AG10803 (cell line): ENCODE data around the gene FHIT.

Experiments used
- DNase-seq: peaks from one replicate; pipeline ENCODE4 v3.0.0; 2010; ENCODE audit warnings: low read depth
- H3K4me3 ChIP-seq: 2 replicates; pipeline ENCODE4 v1.5.1; 2011; ENCODE audit warnings: mild to moderate bottlenecking, low read length, control low read depth
- TF ChIP-seq, protein P1 (sequence below): conservative IDR thresholded peaks from 2 replicates; pipeline ENCODE4 v1.5.1; 2011; ENCODE audit warnings: mild to moderate bottlenecking, low read length, control low read depth, inconsistent platforms

FHIT gene

GRCh38 chr3:60469481-60469880 lies 781.8 kb downstream of the FHIT start:
- DNase-seq = no peak
- TF ChIP-seq, protein P1, sequence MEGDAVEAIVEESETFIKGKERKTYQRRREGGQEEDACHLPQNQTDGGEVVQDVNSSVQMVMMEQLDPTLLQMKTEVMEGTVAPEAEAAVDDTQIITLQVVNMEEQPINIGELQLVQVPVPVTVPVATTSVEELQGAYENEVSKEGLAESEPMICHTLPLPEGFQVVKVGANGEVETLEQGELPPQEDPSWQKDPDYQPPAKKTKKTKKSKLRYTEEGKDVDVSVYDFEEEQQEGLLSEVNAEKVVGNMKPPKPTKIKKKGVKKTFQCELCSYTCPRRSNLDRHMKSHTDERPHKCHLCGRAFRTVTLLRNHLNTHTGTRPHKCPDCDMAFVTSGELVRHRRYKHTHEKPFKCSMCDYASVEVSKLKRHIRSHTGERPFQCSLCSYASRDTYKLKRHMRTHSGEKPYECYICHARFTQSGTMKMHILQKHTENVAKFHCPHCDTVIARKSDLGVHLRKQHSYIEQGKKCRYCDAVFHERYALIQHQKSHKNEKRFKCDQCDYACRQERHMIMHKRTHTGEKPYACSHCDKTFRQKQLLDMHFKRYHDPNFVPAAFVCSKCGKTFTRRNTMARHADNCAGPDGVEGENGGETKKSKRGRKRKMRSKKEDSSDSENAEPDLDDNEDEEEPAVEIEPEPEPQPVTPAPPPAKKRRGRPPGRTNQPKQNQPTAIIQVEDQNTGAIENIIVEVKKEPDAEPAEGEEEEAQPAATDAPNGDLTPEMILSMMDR = no peak

DNA sequence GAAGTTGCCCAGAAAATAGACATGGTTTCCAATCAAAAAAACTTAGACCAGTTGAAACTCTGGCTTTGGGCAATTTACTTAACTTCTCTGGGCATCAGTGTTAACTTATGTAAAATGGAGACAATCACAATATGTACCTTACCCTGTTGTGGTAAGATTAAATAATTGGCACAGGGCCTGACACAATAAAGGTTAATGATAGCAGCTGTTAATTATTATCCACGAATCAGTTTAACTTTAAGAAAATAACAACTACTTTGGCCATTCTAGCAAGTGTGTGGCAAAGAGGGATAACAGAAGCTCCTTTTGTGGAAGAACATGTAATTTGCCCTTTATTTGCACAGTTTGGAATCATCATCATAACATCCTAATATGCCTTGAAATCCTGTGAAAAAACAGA lies 787.6 kb downstream of the FHIT start:
- TF ChIP-seq, protein P1 = no peak
- H3K4me3 ChIP-seq = no peak overlapping the region
- no peak for DNase-seq

More at GRCh38 chr3:60469481-60469880, 781.8 kb downstream of the FHIT start:
- no peak overlapping the region for H3K4me3 ChIP-seq

DNA sequence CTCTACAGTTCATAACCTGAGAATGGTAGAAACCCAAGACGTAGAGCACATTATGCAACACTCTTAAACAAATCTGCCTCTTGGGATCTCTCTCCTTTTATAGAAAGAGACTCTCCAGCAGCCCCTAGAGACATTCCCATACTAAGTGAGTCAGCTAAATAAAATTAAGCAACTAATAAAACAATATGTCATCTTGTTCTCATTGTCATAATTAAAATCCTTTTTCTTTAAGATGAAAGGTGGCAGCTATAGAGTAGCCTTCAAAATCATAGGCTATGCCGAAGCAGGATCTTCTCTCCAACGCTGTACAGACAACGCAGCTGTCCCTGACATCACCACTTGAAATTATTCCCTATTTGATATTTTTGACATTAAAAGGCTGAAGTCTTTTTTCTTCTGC lies 790.0 kb downstream of the FHIT start:
- TF ChIP-seq, protein P1 = no peak
- H3K4me3 ChIP-seq = no peak overlapping the region
- DNase-seq = no peak

DNA sequence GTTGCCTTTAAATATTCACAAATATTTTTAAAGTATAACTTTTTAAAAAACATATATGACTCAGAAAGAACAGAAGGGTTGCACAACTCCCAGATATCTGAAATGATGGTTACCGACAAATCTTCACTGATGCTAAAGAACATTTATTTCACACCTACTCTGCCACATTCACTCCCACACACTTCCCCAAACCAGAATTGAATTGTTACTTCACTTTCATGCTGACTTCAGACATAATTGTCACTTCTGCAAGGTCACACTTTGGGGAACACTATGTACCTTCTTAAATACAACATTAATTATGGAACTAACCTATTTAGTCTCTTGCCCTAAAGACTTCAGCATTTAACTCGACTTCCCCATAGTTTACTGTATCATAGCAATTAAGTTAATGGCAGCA lies 795.1 kb downstream of the FHIT start:
- TF ChIP-seq, protein P1 = no peak
- H3K4me3 ChIP-seq = no peak overlapping the region
- DNase-seq = no peak

- TF ChIP-seq, protein P1 = no peak
- DNase-seq = no peak
- H3K4me3 ChIP-seq = no peak overlapping the region
Observed at GRCh38 chr3:60453326-60453725, 797.9 kb downstream of the FHIT start.

DNA sequence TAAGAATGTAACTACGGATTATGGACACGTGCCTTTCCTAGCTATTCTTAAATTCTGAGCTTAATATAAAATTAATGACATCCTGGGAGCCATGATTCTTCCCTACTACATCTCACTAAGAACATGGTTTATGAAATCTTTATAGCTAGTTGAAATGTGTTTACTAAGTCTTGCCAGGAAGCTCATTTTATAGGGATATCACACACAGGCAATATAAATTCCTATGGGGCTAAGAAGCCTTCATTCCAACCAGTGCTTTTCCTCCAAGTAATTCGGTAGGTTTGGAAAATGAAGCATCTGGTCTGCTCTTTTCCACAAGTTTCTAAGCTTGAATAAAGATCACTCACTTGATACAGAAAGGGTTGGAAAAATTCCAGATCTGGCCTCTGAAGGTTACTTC lies 802.6 kb downstream of the FHIT start:
- TF ChIP-seq, protein P1 = no peak
- H3K4me3 ChIP-seq = no peak overlapping the region
- DNase-seq = no peak

- no peak overlapping the region for H3K4me3 ChIP-seq
- TF ChIP-seq, protein P1 = no peak
- no peak for DNase-seq
Observed at GRCh38 chr3:60445446-60445845, 805.8 kb downstream of the FHIT start.
